Left lobe of liver (tissue), 2 donors: ENCODE measurements around the gene MYO3B. TPM values are rescaled to one million over a fixed set of nuclear protein-coding genes. Genes with fewer than 3 reads are reported as not detected.
"Not testable (repeated sequence)": the region's sequence is repeated elsewhere in the genome, so short reads cannot be mapped to it uniquely, and the experiment has no call there.

Source experiments
- ATAC-seq: fragments of 200-7000 bp; cut with Tn5 transposase; one replicate; pipeline ENCODE4 v1.9.1; 2020; ENCODE audit warnings: mild to moderate bottlenecking, moderate library complexity
- DNase-seq: peaks from one replicate; pipeline ENCODE4 v3.0.0-alpha.2; 2020; ENCODE audit warnings: low spot score
- total RNA-seq: library from RNA; stranded (reverse); gene quantifications from one replicate; pipeline ENCODE4 v1.2.1, GENCODE V29; 2021
- donor health status: DM: no; HTN: no; CAD: no; lungs with moderate emphysema.
- donor health status: DM: no; HTN: yes; CAD: no.

Gene MYO3B
- total RNA-seq, 1 donor from 2014 or later, result not detected

DNA sequence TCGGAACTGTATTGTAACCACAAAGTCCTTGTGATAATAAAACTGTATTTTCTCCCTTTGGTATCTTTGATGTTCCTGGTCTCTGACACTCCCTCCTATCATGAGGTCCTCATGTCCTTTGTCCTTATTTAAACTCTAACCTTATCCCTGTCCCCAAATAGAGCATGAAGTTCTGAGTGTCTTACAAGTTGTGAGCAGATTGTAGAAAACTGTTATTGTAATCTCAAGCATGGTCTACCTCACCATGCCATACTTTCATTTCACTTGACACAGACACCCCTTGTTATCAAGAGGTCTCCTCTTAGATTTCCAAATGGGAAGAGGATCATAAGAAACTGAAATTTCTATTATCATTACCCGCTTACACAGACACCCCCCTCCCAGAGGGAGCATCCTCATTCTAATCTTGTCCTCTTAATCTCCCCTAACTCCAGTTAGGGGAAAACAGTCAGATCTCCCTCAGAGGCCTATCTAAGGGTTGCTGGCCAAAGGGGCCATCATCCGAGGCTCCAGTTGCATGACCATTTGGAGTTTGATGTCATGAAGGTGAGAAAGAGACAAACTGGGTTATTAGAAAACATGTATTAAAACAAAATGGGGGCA, 29.0 kb downstream of the MYO3B start:
- DNase-seq, result no peak
- no peak for ATAC-seq

GRCh38 chr2:170207901-170208300, 30.0 kb downstream of the MYO3B start:
- ATAC-seq, result no peak
- DNase-seq, result no peak

- ATAC-seq, result no peak
Measured at GRCh38 chr2:170208967-170209366, 31.0 kb downstream of the MYO3B start.

DNA sequence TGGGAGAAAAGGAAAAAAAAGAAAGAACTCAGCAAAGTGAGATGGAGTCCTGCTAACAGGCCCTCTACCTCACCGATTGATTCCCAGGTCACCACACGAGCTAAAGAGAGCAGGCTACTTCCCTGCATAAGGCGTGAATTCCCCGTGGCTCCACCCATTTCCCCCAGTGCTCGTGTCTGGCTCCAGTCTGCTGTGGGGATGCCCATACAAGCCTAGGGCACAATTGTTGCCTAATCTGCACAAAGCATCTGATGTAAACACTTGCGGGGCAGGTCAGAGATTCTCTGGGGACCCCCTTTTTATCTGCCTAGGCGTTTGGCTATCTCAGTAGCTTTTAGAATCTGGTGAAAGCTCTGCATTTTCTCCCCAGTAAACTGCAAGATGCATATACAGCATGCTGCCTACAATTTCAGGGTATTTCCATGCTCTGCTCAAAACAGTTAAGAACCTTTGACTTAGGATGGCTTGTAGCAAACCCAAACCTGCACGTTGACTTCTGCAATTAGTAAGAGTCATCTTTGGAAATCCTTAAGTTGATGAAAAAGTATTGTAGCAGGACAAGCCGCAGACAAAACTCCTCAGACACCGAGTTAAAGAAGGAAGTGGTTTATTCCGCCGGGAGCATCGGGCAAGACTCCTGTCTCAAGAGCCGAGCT, 34.8 kb downstream of the MYO3B start:
- DNase-seq (no peak), ATAC-seq (no peak)

More at GRCh38 chr2:170208967-170209366, 31.0 kb downstream of the MYO3B start:
- no peak for DNase-seq

DNA sequence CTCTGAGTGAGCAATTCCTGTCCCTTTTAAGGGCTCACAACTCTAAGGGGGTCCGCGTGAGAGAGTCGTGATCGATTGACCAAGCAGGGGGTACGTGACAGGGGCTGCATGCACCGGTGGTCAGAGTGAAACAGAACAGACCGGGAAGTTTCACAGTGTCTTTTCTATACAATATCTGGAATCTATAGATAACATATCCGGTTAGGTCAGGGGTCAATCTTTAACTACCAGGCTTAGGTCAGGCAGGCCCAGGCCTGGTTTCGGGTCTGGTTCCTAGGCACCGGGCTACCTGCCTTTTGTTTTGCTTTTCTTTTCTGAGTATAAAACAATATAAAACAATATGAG, 35.3 kb downstream of the MYO3B start:
- ATAC-seq, DNase-seq: not testable (repeated sequence)

DNA sequence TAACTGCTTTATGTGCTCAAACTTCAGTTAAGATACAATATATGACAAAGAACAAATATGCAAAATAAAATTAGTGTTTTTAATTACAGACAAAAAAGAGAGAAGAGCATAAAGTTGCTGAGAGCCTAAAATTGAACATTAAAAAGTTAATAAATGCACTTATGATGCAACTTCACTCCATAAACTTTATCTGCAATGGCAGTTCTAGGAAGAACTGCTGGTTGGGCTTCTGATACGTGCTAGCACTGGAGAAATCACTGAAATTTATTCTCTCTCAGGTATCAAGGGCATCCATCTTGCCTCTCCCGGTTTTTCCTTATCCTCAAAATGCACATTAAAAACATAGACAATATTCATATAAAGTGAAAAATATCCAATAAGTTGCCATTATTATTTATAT, 35.7 kb downstream of the MYO3B start:
- DNase-seq (no peak), ATAC-seq (no peak)

- no peak for ATAC-seq
Measured at GRCh38 chr2:170214309-170214948, 36.5 kb downstream of the MYO3B start.

GRCh38 chr2:170215021-170215420, 37.1 kb downstream of the MYO3B start:
- no peak for DNase-seq
- ATAC-seq, result no peak

More at GRCh38 chr2:170214309-170214948, 36.5 kb downstream of the MYO3B start:
- no peak for DNase-seq

DNA sequence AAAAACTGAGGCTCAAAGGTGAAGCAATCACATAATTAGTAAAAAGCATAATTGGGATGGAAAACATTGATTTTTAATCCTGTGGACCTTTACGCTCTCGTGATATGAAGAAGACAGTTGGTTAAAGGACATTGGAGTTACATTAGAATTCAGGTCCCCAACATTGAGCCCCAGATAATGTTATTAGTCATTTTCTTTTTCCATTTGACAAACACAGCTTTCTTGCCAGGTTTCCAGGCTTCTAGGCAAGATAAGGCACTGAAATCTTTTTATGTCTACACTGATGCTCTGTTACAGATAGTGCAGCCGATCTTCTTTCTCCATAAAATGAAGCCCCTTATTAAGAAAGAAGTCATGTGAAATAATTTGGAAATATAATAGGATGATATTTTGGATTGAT, 38.5 kb downstream of the MYO3B start:
- no peak for DNase-seq
- no peak for ATAC-seq

DNA sequence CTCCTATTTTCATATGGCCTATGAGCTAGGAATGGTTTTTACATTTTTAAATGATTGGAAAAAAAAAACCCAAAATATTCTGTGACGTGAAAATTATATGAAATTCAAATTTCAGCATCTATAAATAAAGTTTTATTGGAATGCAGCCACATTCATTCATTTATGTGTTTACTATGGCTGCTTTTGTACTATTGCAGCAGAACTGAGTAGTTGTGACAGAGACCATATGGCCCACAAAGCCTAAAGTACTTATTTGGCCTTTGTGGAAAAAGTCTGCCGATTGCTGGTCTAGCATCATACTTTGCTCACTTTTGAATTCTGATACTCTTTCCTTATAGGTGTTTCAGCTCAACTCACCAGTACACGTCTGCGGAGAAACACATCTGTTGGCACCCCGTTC, 39.0 kb downstream of the MYO3B start:
- no peak for ATAC-seq
- no peak for DNase-seq

- DNase-seq, result no peak
- no peak for ATAC-seq
Measured at GRCh38 chr2:170217778-170218251, 39.9 kb downstream of the MYO3B start.

DNA sequence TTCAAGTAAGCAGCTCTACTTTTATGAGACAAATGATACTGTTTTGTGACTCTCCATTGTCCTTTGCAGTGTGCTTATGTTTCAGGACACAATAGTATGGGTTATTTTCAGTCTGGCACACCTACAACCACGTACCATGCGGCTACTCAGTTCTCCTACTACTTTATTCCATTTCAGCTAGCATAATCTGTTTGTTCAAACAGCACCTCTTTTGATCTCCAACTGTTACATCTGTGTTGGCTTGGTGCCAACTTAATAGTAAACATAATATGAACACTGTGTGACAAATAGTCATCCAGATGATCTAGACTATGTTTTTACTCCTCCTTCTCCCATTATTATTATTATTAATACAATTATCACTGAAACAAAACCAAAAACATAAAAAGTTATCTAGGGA, 40.5 kb downstream of the MYO3B start:
- no peak for ATAC-seq
- DNase-seq, result no peak

DNA sequence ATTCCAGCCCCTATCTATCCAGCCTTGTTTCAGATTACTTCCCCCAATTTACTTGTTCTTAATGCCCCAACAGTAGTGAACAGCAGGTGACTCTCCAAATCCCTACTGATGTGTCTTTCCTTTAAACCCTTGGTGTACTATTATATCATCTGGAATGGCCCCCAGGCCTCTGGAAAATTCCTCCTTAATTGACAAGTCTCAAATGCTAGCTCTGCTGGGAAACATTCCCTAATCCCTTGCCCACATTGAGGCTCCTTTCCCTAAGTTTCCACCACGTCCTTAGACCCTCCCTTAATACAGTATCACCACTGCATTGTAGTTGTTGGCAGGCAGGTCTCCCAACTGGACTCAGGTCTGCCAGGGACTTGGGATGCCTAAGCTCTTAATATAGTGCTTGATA, 41.0 kb downstream of the MYO3B start:
- no peak for DNase-seq
- ATAC-seq, result no peak

GRCh38 chr2:170221317-170222288, 43.7 kb downstream of the MYO3B start:
- DNase-seq (no peak), ATAC-seq (no peak)

GRCh38 chr2:170222298-170222697, 44.4 kb downstream of the MYO3B start:
- DNase-seq (no peak), ATAC-seq (no peak)

DNA sequence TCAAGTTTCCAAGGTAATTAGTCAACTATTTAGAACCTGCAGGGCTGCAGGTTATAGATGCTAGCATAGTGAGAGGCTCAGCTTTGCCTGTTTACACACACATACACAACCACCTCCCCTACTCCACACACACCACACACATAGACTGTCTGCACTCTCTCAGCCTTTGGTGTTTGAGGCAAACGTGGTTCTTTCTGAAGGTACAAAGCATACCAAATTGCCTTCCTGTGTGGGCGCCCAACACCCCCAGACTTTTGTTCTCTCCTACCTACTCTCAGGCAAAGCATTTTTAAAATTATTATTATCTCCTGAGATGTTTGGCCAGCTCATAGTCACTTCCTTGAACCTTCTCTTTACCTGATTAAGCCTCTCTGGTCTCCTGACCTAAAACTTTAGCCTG, 44.9 kb downstream of the MYO3B start:
- ATAC-seq (no peak), DNase-seq (no peak)

DNA sequence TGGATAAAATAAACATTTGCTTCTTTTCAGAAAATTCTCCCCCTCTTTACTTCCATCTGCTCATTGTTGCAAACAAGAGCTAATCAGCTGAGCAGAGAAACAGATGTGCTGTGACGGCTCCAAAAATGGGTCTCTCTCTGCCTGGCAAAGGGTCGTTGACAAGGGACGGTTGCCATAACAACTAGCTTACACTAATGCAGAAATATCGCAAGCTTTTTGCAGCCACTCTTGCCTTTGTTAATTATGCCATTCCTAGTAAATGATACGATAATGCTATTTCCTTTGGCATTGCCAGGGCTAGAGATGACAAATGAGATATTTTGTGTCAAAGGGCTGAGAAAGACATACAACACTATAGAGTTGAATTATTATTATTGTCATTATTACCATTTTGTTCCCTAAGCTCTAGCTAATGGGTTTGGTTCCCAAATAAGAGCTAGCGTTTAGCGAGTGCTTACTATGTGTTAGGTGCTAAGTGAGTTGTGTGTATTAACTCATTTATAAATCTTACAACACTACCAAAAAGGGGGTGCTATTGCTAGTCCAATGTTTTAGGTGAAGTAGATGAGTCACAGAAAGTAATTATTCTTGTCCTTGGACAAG, 46.8 kb downstream of the MYO3B start:
- DNase-seq, result no peak
- ATAC-seq, result no peak

GRCh38 chr2:170226216-170226615, 48.3 kb downstream of the MYO3B start:
- ATAC-seq, result no peak
- DNase-seq, result no peak

- no peak for DNase-seq
Measured at GRCh38 chr2:170227507-170227947, 49.6 kb downstream of the MYO3B start.

GRCh38 chr2:170227951-170228350, 50.0 kb downstream of the MYO3B start:
- DNase-seq (no peak), ATAC-seq (no peak)

More at GRCh38 chr2:170227507-170227947, 49.6 kb downstream of the MYO3B start:
- no peak for ATAC-seq

DNA sequence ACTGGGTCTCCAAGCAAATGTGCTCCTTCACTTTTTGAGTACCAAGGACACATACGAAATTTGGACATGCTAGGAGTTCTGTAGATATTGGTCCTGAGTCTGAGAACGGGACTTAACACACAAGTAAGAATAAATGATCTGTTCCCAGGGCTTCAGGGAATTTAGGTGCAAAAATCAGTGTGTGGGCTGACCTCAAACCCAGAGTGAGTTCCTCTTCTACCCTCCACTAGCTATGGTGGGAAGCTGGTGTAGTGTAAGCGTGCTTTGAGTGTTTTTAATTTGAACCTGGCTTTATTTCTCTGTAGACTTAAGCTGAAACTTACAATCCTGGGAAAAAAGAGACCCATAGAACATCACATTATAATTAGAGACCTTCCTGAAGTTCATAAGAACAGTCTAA, 50.5 kb downstream of the MYO3B start:
- ATAC-seq, result no peak

More for the DNA sequence above, 50.5 kb downstream of the MYO3B start:
- no peak for DNase-seq
